ENCODE results near the gene OSBP2.

OSBP2 gene

DNA sequence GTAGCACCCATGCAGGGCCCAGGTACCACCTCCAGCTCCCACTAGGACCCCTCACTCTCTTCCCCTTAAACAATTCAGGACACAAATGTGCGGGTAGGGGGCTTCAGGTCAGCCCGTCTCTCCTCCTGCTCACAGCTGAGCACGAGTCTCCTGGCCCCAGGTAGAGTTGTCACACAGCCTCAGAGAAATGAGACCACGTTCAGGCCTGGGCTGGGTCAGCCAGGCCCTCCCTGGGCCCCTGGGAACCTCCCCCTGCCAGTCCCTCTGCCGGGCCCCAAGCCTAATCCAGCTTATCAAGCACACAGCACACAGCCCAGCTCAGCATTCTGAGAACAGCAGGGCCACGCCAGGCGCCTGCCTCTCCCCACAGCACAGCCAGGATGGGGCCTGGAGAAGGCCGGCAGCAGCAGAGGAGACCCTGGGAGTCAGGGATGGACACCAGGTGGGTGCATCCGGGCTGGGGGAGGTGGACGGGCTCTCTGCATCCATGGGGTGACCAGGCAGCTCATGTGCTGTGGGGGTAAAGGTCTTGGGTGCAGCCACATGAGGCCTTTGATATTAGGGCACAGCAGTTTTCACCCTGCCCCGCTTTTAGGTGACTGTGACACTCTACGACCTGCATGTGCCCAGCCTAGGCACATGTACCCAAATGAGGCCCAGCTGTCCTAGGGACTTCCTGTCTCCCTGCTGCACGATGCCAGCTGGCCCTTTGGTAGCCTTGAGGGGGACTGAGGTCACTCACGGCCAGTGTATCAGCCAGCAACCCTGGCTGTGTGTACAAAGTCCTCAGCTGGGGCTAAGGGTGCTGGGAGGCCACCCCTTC, 186.9 kb downstream of the OSBP2 start:
- ChIA-PET POLR2A (no interaction called here), CTCF (interaction anchor here (1.2 kb wide), 1 partner anchor 9 kb away, joined by 7 read pairs; no protein-coding TSS in a partner anchor)
- DNase-seq (ENCODE audit: extremely low spot score): no peak
- TF ChIP-seq, protein P1, sequence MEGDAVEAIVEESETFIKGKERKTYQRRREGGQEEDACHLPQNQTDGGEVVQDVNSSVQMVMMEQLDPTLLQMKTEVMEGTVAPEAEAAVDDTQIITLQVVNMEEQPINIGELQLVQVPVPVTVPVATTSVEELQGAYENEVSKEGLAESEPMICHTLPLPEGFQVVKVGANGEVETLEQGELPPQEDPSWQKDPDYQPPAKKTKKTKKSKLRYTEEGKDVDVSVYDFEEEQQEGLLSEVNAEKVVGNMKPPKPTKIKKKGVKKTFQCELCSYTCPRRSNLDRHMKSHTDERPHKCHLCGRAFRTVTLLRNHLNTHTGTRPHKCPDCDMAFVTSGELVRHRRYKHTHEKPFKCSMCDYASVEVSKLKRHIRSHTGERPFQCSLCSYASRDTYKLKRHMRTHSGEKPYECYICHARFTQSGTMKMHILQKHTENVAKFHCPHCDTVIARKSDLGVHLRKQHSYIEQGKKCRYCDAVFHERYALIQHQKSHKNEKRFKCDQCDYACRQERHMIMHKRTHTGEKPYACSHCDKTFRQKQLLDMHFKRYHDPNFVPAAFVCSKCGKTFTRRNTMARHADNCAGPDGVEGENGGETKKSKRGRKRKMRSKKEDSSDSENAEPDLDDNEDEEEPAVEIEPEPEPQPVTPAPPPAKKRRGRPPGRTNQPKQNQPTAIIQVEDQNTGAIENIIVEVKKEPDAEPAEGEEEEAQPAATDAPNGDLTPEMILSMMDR (IDR thresholded peaks at IDR 0.05; ENCODE audit: control extremely low read depth, extremely low read depth, low read depth, missing control alignments): no peak

DNA sequence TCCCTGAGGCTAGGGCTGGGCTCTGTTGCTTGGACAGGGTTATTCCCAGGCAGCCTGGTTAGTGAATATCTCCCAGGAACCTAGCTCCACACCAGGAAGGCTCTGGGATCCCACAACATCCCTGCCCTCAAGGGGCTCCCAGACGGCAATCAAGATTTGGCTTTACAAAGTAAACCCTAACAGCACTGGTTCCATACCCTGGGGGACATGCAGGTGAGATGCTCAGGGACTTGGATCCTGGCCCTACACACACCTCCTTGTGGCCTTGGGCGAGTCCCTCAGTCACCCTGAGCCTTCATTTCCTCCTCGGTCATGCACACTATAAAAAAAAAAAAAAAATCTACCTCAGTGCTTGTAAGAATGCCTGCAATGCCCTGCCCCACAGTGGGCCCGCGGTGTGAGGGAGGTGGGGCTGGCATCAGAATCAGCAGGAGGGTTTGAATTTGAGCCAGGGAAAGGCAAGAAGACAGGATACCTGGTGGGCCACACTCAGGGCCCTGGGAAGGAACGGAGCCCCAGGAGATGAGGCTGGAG, 187.6 kb downstream of the OSBP2 start:
- POLR2A ChIA-PET: no interaction called here
- CTCF ChIA-PET: interaction anchor here (1.2 kb wide), 1 partner anchor 9 kb away, joined by 7 read pairs; no protein-coding TSS in a partner anchor
- DNase-seq (ENCODE audit: extremely low spot score): no peak
- TF ChIP-seq, protein P1 (IDR thresholded peaks at IDR 0.05; ENCODE audit: control extremely low read depth, extremely low read depth, low read depth, missing control alignments): no peak

DNA sequence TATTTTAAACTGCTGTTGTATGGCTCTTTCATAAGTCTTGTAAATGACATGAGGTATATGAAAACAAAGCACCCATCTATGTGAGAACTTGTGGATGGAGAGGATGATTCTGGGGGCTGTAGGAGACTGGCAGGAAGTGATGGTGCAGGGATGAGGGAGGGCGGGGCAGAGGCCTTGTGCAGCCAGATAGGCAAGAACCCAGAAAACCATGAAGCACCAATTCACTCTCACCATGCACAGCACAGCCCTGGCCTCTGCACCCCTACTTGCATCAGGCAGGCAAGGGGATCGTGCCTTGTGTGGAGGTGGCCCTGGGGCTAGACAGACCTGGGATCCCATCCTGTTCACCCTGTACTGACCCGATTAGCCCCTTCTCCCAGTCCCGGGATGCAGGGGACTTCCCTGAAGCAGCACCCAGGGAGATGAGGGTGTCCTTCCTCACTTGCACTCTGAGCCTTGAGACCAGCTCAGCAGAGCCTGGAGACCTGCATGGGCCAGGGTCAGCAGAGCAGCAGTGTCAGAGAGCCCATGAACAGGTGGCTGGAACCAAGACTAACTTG, 188.4 kb downstream of the OSBP2 start:
- no peak for DNase-seq (ENCODE audit: extremely low spot score)
- ChIA-PET POLR2A (no interaction called here), CTCF (interaction anchor here (0.8 kb wide), 1 partner anchor 9 kb away, joined by 3 read pairs; no protein-coding TSS in a partner anchor)
- TF ChIP-seq, protein P1 (IDR thresholded peaks at IDR 0.05; ENCODE audit: control extremely low read depth, extremely low read depth, low read depth, missing control alignments): no peak

DNA sequence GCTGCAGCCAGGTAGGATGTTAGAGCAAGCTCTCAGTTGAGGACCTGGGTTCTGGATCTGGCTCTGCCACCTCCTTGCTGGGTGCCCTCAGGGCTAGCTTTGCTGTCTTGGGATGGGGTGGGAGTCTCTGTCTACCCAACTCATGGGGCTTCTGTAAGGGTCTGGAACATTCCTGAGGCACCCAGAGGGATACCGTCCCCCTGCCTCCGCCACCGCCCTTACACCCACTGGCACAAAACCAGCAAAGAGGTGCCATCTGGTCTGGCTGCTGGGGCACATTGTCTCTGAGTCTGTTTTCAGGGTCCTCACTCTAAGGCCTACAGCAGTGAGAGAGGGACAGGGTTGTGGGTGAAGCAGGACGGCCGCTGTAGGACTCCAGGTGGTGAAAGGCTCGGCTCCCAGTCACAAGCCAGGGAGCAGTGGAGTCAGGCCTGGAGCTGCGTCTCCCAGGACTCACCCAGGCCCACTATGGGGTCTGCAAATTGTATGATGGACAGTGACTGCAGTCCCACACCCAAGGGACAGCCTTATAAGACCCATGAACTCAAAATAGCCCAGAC, 189.0 kb downstream of the OSBP2 start:
- CTCF ChIA-PET: interaction anchor here (0.8 kb wide), 1 partner anchor 8 kb away, joined by 3 read pairs; no protein-coding TSS in a partner anchor
- POLR2A ChIA-PET: no interaction called here
- DNase-seq (ENCODE audit: extremely low spot score): no peak
- TF ChIP-seq, protein P1 (IDR thresholded peaks at IDR 0.05; ENCODE audit: control extremely low read depth, extremely low read depth, low read depth, missing control alignments): no peak

DNA sequence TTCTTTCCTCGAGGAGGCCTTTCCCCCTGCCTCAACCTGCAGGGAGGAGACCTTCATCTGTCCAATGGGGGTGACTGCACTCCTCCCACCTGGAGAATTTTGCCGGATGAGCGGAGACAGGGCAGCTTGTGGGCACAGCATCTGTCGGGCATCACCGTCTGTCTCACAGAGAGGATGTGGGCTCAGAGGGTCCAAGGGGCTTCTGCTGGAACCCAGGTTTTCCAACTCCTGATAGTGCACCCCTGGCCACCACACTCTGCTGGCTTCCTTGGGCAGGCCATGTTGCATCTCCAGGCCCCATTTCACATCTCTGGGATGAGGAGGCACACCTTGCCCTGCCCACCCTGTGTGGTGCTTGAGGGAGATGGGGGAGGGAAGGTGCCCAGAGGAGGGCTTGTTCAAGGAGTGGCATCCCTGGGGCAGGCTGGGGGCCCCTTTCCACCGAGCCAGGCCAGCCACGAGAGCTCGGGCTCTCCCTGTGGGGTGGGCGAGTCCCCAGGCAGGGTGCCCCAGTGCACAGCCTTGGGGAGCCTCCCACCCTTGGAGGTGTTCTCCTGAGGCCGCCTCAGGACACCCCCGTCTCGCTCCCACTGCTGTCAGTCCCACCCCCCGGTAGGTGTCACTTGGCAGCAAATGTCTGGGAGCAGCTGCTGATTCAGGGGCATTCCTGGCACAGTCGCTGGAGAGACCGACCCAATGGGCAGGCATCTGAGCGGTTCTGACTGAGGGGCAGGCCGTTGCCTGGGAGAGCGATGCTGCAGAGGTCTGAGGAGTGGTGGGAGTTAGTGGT, 189.7 kb downstream of the OSBP2 start:
- DNase-seq (ENCODE audit: extremely low spot score): no peak
- CTCF ChIA-PET: interaction anchor here (1.3 to 1.5 kb wide), 2 partner anchors 10 to 18 kb away, joined by 3 to 4 read pairs; no protein-coding TSS in a partner anchor
- TF ChIP-seq, protein P1 (IDR thresholded peaks at IDR 0.05; ENCODE audit: control extremely low read depth, extremely low read depth, low read depth, missing control alignments): no peak
- POLR2A ChIA-PET: no interaction called here

DNA sequence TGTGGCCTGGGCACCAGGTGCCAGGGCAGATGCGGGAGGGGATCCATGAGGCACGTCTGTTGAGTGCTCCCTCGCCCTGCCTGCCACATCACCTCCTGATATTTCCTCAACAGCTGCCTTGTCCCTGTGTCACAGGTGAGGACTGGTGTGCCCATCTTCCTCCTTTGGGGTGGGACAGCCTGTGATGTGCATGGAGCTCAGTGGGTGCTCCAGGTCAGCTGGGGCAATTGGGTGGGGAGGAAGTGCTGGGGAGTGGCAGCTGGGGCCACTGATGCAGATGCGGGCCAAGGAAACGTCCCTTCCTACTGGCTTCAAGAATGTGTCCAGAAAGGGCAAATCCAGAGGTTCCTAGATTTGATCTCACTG, 190.3 kb downstream of the OSBP2 start:
- POLR2A ChIA-PET: no interaction called here
- CTCF ChIA-PET: interaction anchor here (1.3 to 1.5 kb wide), 2 partner anchors 10 to 18 kb away, joined by 3 to 4 read pairs; no protein-coding TSS in a partner anchor
- TF ChIP-seq, protein P1 (IDR thresholded peaks at IDR 0.05; ENCODE audit: control extremely low read depth, extremely low read depth, low read depth, missing control alignments): no peak
- DNase-seq (ENCODE audit: extremely low spot score): no peak

Data from GM10248 (cell line).